Measurements from ENCODE around the gene NRG3. TPM values are rescaled to one million over a fixed set of nuclear protein-coding genes. Genes with fewer than 3 reads are reported as not detected.

Gene NRG3
- total RNA-seq, 1 donor from 2014 or later: 0.74 TPM

- TF ChIP-seq CTCF (IDR thresholded peaks at IDR 0.05; ENCODE audit: unreplicated experiment): no peak
- Mint-ChIP-seq H3K36me3 (no peaks in the 10 kb centered on the region), H3K27ac (no peak overlapping the region), H3K4me1 (peaks cover 13% of the 10 kb centered on the region), H3K9me3 (no peaks in the 10 kb centered on the region), H3K4me3 (no peak overlapping the region), H3K27me3 (ENCODE audit: low read depth) (no peaks in the 10 kb centered on the region)
- no peak for DNase-seq (ENCODE audit: low spot score in 2 of 2, unreplicated experiment in 2 of 2)
Observed at GRCh38 chr10:82938331-82938730, 1063.3 kb downstream of the NRG3 start.

GRCh38 chr10:82942286-82943099 lies 1067.5 kb downstream of the NRG3 start:
- Mint-ChIP-seq H3K9me3 (peaks cover 12% of the 10 kb centered on the region), H3K4me3 (no peak overlapping the region)

GRCh38 chr10:82943142-82943541 lies 1068.1 kb downstream of the NRG3 start:
- H3K36me3 Mint-ChIP-seq: no peaks in the 10 kb centered on the region
- no peaks in the 10 kb centered on the region for H3K27me3 Mint-ChIP-seq (ENCODE audit: low read depth)
- TF ChIP-seq CTCF (IDR thresholded peaks at IDR 0.05; ENCODE audit: unreplicated experiment): no peak
- H3K4me1 Mint-ChIP-seq: peaks cover 15% of the 10 kb centered on the region
- no peak overlapping the region for H3K4me3 Mint-ChIP-seq
- peak overlapping the region; percentile 62 for H3K27ac Mint-ChIP-seq
- H3K9me3 Mint-ChIP-seq: peaks cover 15% of the 10 kb centered on the region
- no peak for DNase-seq (ENCODE audit: low spot score in 2 of 2, unreplicated experiment in 2 of 2)

More at GRCh38 chr10:82942286-82943099, 1067.5 kb downstream of the NRG3 start:
- H3K4me1 Mint-ChIP-seq: peaks cover 15% of the 10 kb centered on the region
- no peak for TF ChIP-seq CTCF (IDR thresholded peaks at IDR 0.05; ENCODE audit: unreplicated experiment)
- no peaks in the 10 kb centered on the region for H3K36me3 Mint-ChIP-seq
- H3K27me3 Mint-ChIP-seq (ENCODE audit: low read depth): no peaks in the 10 kb centered on the region
- no peak for DNase-seq (ENCODE audit: low spot score in 2 of 2, unreplicated experiment in 2 of 2)
- peak overlapping the region; percentile 70 for H3K27ac Mint-ChIP-seq

GRCh38 chr10:82949816-82950575 lies 1075.0 kb downstream of the NRG3 start:
- Mint-ChIP-seq H3K4me1 (no peaks in the 10 kb centered on the region), H3K9me3 (peaks cover 23% of the 10 kb centered on the region), H3K27ac (no peak overlapping the region), H3K36me3 (no peaks in the 10 kb centered on the region), H3K27me3 (ENCODE audit: low read depth) (no peaks in the 10 kb centered on the region), H3K4me3 (no peak overlapping the region)
- no peak for TF ChIP-seq CTCF (IDR thresholded peaks at IDR 0.05; ENCODE audit: unreplicated experiment)
- DNase-seq (ENCODE audit: low spot score in 2 of 2, unreplicated experiment in 2 of 2): no peak

GRCh38 chr10:82953331-82953730 lies 1078.3 kb downstream of the NRG3 start:
- no peak overlapping the region for H3K27ac Mint-ChIP-seq
- H3K9me3 Mint-ChIP-seq: peaks cover 8% of the 10 kb centered on the region
- H3K4me3 Mint-ChIP-seq: no peak overlapping the region
- no peak for DNase-seq (ENCODE audit: low spot score in 2 of 2, unreplicated experiment in 2 of 2)
- no peaks in the 10 kb centered on the region for H3K4me1 Mint-ChIP-seq
- H3K27me3 Mint-ChIP-seq (ENCODE audit: low read depth): peaks cover 3% of the 10 kb centered on the region
- no peak for TF ChIP-seq CTCF (IDR thresholded peaks at IDR 0.05; ENCODE audit: unreplicated experiment)
- no peaks in the 10 kb centered on the region for H3K36me3 Mint-ChIP-seq

All from mesothelial cell of epicardium (in vitro differentiated cells).